ENCODE data around the gene SPSB4. TPM values are rescaled to one million over a fixed set of nuclear protein-coding genes. Genes with fewer than 3 reads are reported as not detected.

Gene SPSB4
- total and polyA plus RNA-seq, 2 experiments from 2014 or later: 57.0 to 82.2 TPM

- peak in 1 of 2 donors; percentile 7 for DNase-seq (ENCODE audit: low read depth in 1 of 2, low spot score in 1 of 2)
- Histone ChIP-seq H3K27ac (no peak overlapping the region), H3K27me3 (no peaks in the 10 kb centered on the region), H3K36me3 (no peaks in the 10 kb centered on the region), H3K4me1 (ENCODE audit: low read depth) (peaks cover 28% of the 10 kb centered on the region), H3K9me3 (ENCODE audit: low read depth) (no peaks in the 10 kb centered on the region), H3K4me3 (no peak overlapping the region)
- TF ChIP-seq CTCF (IDR thresholded peaks at IDR 0.05; ENCODE audit: low read depth, low read length): no peak
Measured at GRCh38 chr3:141151439-141151838, 100.3 kb downstream of the SPSB4 start.

- no peak overlapping the region for H3K4me3 ChIP-seq
- H3K9me3 ChIP-seq (ENCODE audit: low read depth): no peaks in the 10 kb centered on the region
- no peaks in the 10 kb centered on the region for H3K36me3 ChIP-seq
- no peak for DNase-seq (ENCODE audit: low read depth in 1 of 2, low spot score in 1 of 2)
- no peak for TF ChIP-seq CTCF (IDR thresholded peaks at IDR 0.05; ENCODE audit: low read depth, low read length)
- peak overlapping the region; percentile 34 for H3K27ac ChIP-seq
- peaks cover 28% of the 10 kb centered on the region for H3K4me1 ChIP-seq (ENCODE audit: low read depth)
- no peaks in the 10 kb centered on the region for H3K27me3 ChIP-seq
Measured at GRCh38 chr3:141152130-141152529, 101.0 kb downstream of the SPSB4 start.

- peak in 1 of 2 donors; percentile 66 for DNase-seq (ENCODE audit: low read depth in 1 of 2, low spot score in 1 of 2)
- no peak for TF ChIP-seq CTCF (IDR thresholded peaks at IDR 0.05; ENCODE audit: low read depth, low read length)
- H3K9me3 ChIP-seq (ENCODE audit: low read depth): no peaks in the 10 kb centered on the region
Measured at GRCh38 chr3:141152801-141153678, 101.9 kb downstream of the SPSB4 start.

GRCh38 chr3:141153679-141153966 lies 102.5 kb downstream of the SPSB4 start:
- Histone ChIP-seq H3K4me1 (ENCODE audit: low read depth) (peaks cover 28% of the 10 kb centered on the region), H3K27me3 (no peaks in the 10 kb centered on the region), H3K4me3 (no peak overlapping the region), H3K27ac (peak overlapping the region; percentile 14), H3K36me3 (no peaks in the 10 kb centered on the region), H3K9me3 (ENCODE audit: low read depth) (no peaks in the 10 kb centered on the region)
- TF ChIP-seq CTCF (IDR thresholded peaks at IDR 0.05; ENCODE audit: low read depth, low read length): no peak
- no peak for DNase-seq (ENCODE audit: low read depth in 1 of 2, low spot score in 1 of 2)

More at GRCh38 chr3:141152801-141153678, 101.9 kb downstream of the SPSB4 start:
- H3K27ac ChIP-seq: peak overlapping the region; percentile 14
- H3K4me1 ChIP-seq (ENCODE audit: low read depth): peaks cover 28% of the 10 kb centered on the region
- no peaks in the 10 kb centered on the region for H3K27me3 ChIP-seq
- no peaks in the 10 kb centered on the region for H3K36me3 ChIP-seq
- no peak overlapping the region for H3K4me3 ChIP-seq

GRCh38 chr3:141164852-141165251 lies 113.7 kb downstream of the SPSB4 start:
- TF ChIP-seq CTCF (IDR thresholded peaks at IDR 0.05; ENCODE audit: low read depth, low read length): no peak
- no peaks in the 10 kb centered on the region for H3K4me1 ChIP-seq (ENCODE audit: low read depth)
- no peaks in the 10 kb centered on the region for H3K27me3 ChIP-seq
- no peak overlapping the region for H3K27ac ChIP-seq
- H3K4me3 ChIP-seq: no peak overlapping the region
- no peaks in the 10 kb centered on the region for H3K36me3 ChIP-seq
- no peaks in the 10 kb centered on the region for H3K9me3 ChIP-seq (ENCODE audit: low read depth)
- DNase-seq (ENCODE audit: low read depth in 1 of 2, low spot score in 1 of 2): no peak

Data from cardiac muscle cell (in vitro differentiated cells and primary cell).